GM13977 (cell line): Measurements from ENCODE around the gene OPALIN.

Source experiments
- DNase-seq: peaks from one replicate; pipeline ENCODE4 v3.0.0; 2012; ENCODE audit warnings: low spot score
- in situ Hi-C: fragments of 300-500 bp; cut with MboI; formaldehyde crosslinking; loops from one replicate; pipeline ENCODE4 v1.12.0; 2022; ENCODE audit warnings: low sequenced_read_pairs, low pct_unique_long_range_greater_than_20kb, mixed read lengths, inconsistent platforms; ENCODE audit not compliant: unreplicated experiment
- TF ChIP-seq, protein P1 (sequence below): IDR thresholded peaks from 2 replicates; pipeline ENCODE4 v1.5.1; 2012; ENCODE audit warnings: mild to moderate bottlenecking, control low read depth; ENCODE audit not compliant: insufficient read depth; ENCODE audit errors: extremely low read depth, missing control alignments

The OPALIN gene, protein sequence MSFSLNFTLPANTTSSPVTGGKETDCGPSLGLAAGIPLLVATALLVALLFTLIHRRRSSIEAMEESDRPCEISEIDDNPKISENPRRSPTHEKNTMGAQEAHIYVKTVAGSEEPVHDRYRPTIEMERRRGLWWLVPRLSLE

DNA sequence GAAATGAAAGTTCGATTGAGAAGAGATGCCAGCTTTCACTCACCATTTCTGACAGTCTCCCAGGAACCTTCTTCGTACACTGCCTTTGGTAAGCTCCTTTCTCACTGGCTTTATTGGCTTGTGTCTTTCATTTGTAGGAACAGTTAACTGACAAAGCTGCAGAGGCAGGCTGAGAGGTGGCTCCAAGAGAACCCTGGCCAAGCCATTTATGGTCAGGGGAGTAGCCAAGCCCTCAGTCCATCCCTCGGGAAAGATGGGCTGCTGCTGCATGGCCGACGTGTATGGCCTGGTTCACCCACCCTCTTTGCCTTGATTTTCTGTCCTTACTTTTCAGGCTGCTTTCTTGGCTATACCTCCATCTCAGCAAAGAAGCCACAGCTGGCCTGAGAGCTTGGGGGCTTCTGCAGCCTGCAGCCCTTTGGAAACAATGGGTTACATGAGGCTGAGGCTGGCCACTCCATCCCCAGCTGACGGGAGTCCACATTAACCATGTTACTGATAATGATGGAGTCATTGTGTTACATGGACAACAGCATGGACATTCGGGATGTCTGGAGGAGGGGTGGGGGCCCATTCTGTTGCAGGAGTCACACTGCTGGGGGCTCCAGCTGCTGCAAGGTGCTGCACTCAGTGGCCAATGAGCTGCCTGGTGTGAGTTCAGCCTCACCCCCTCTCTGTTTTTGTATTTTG is at the start of gene OPALIN:
TSS of gene OPALIN (minus strand) at position 152 of the 690 bp plus-strand sequence. CDS start at position 46, 106 bp downstream.
- TF ChIP-seq, protein P1, sequence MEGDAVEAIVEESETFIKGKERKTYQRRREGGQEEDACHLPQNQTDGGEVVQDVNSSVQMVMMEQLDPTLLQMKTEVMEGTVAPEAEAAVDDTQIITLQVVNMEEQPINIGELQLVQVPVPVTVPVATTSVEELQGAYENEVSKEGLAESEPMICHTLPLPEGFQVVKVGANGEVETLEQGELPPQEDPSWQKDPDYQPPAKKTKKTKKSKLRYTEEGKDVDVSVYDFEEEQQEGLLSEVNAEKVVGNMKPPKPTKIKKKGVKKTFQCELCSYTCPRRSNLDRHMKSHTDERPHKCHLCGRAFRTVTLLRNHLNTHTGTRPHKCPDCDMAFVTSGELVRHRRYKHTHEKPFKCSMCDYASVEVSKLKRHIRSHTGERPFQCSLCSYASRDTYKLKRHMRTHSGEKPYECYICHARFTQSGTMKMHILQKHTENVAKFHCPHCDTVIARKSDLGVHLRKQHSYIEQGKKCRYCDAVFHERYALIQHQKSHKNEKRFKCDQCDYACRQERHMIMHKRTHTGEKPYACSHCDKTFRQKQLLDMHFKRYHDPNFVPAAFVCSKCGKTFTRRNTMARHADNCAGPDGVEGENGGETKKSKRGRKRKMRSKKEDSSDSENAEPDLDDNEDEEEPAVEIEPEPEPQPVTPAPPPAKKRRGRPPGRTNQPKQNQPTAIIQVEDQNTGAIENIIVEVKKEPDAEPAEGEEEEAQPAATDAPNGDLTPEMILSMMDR = no peak
- no peak for DNase-seq
- in situ Hi-C loops = no loop called here

DNA sequence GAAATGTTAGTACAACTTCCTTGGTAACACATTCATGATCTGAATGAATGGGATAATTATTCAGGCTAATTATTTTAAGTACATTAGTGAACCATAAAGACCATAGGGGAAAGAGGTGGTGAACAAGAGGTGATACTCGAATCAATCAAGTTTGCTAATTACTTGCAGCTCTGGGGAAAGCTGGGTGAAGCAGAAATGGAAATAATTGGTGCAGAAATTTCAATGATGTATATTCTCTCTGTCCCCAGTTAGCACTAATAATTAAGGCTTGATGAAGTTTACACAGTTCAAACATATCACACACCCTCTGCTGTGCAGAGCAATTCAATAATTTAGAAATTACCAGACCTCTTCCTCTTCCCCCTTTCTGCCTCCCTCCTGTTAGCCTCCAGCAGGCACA is 49.4 kb upstream of the OPALIN start:
- no peak for DNase-seq
- in situ Hi-C loops = no loop called here
- TF ChIP-seq, protein P1 = no peak

- in situ Hi-C loops = no loop called here
- DNase-seq = no peak
- TF ChIP-seq, protein P1 = no peak
Observed at GRCh38 chr10:96407560-96408069, 48.8 kb upstream of the OPALIN start.

GRCh38 chr10:96406091-96406490 is 47.3 kb upstream of the OPALIN start:
- TF ChIP-seq, protein P1 = no peak
- in situ Hi-C loops = no loop called here

GRCh38 chr10:96402417-96403305 is 43.9 kb upstream of the OPALIN start:
- no peak for DNase-seq
- in situ Hi-C loops = no loop called here
- TF ChIP-seq, protein P1 = no peak

More at GRCh38 chr10:96406091-96406490, 47.3 kb upstream of the OPALIN start:
- no peak for DNase-seq

- TF ChIP-seq, protein P1 = no peak
- DNase-seq = no peak
- in situ Hi-C loops = no loop called here
Observed at GRCh38 chr10:96401036-96401435, 42.2 kb upstream of the OPALIN start.
